Measurements from ENCODE around the gene CENPS. TPM values are rescaled to one million over a fixed set of nuclear protein-coding genes. Genes with fewer than 3 reads are reported as not detected.

CENPS gene
- total and polyA plus RNA-seq, 2 experiments from 2014 or later, result 12.6 to 34.3 TPM

DNA sequence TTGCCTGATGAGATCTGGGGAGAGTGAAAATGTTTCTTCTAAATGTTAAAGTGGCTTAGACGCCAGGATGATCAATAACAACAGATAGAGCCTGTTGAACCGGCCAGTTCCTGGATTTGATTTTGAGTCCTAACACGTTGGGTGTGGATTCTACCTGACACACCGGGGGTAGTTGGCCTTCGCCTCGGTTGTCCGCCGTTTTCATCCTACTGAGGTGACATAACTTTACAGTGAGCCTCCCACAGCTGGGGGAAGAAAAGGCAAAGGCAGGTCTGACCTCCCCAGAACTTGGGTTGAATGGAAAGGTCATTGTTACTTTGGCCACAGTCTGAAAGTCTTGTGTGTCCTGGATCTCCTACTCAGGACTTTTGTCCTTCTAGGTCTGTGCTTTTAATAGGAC, 30.2 kb upstream of the CENPS start:
- no peaks in the 10 kb centered on the region for H3K9me3 ChIP-seq (ENCODE audit: low read depth)
- no peaks in the 10 kb centered on the region for H3K27me3 ChIP-seq (replicated peaks; ENCODE audit: insufficient read depth)
- no peak for DNase-seq
- H3K9ac ChIP-seq, result peak overlapping the region; percentile 80
- peak overlapping the region; percentile 77 for H2AFZ ChIP-seq
- H3K36me3 ChIP-seq (ENCODE audit: low read depth), result peaks cover 10% of the 10 kb centered on the region; the same call in 1 of the 2 replicates
- H4K20me1 ChIP-seq (ENCODE audit: insufficient read depth), result no peaks in the 10 kb centered on the region
- H3K79me2 ChIP-seq (ENCODE audit: insufficient read depth), result peaks cover 24% of the 10 kb centered on the region
- WGBS, 2 experiments (ENCODE audit: low coverage in 1 of 2, low lambda C conversion rate in 2 of 2, missing lambda C conversion rate in 2 of 2), result 24 to 27% methylated on average over 8 of the region's 8 CpGs
- no peaks in the 10 kb centered on the region for H3K9me2 ChIP-seq (ENCODE audit: insufficient read depth)
- H3K27ac ChIP-seq, result peak overlapping the region; percentile 57
- H3K4me1 ChIP-seq (ENCODE audit: insufficient read depth), result peaks cover 38% of the 10 kb centered on the region
- peak overlapping the region; percentile 93 for H3K4me2 ChIP-seq (ENCODE audit: unreplicated experiment)
- peak overlapping the region; percentile 83 for H3K4me3 ChIP-seq
- H3F3A ChIP-seq (ENCODE audit: insufficient read depth), result peaks cover 27% of the 10 kb centered on the region
- in situ Hi-C loops (cut with MboI), result no loop called here
- TF ChIP-seq EZH2phosphoT487 (IDR thresholded peaks at IDR 0.05; ENCODE audit: insufficient read depth, low read depth) (no peak), EZH2 (IDR thresholded peaks at IDR 0.05; ENCODE audit: insufficient read depth, poor library complexity, severe bottlenecking) (no peak)

DNA sequence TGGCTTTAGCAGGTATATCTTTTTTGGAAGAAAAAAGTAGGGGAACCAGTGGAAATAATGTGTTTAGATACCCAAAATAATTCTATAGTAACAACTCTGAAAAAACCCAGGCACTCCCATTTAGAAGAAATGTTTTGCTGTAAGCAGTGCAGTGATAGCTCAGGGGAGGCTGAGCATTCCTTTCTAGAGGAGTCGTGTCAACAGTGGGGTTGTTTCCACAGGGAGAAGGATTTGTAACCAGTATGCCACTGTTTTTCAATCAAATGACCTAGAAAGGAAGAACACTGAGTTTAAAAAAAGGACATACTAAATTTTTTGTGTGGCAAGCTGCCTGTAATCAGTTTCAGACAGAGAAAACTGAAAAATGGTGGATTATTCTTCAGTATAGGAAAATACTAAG, 29.0 kb upstream of the CENPS start:
- Histone ChIP-seq H3F3A (ENCODE audit: insufficient read depth) (peaks cover 27% of the 10 kb centered on the region), H3K9me2 (ENCODE audit: insufficient read depth) (no peaks in the 10 kb centered on the region), H3K27ac (peak overlapping the region; percentile 30; the same call in 1 of the 2 replicates), H4K20me1 (ENCODE audit: insufficient read depth) (no peaks in the 10 kb centered on the region), H2AFZ (no peak overlapping the region), H3K27me3 (replicated peaks; ENCODE audit: insufficient read depth) (no peaks in the 10 kb centered on the region), H3K9ac (0 out of 2 replicates have a peak overlapping the region, but pooled peaks have one; percentile 80), H3K36me3 (ENCODE audit: low read depth) (peaks cover 14% of the 10 kb centered on the region), H3K9me3 (ENCODE audit: low read depth) (no peaks in the 10 kb centered on the region), H3K4me3 (no peak overlapping the region), H3K4me1 (ENCODE audit: insufficient read depth) (peaks cover 38% of the 10 kb centered on the region), H3K4me2 (ENCODE audit: unreplicated experiment) (peak overlapping the region; percentile 93), H3K79me2 (ENCODE audit: insufficient read depth) (peaks cover 24% of the 10 kb centered on the region)
- DNase-seq, result peak; percentile 66
- in situ Hi-C loops (cut with MboI), result no loop called here
- TF ChIP-seq EZH2 (IDR thresholded peaks at IDR 0.05; ENCODE audit: insufficient read depth, poor library complexity, severe bottlenecking) (no peak), EZH2phosphoT487 (IDR thresholded peaks at IDR 0.05; ENCODE audit: insufficient read depth, low read depth) (no peak)
- WGBS, 2 experiments (ENCODE audit: low coverage in 1 of 2, low lambda C conversion rate in 2 of 2, missing lambda C conversion rate in 2 of 2), result 44 to 59% methylated on average over 1 of the region's 1 CpG

DNA sequence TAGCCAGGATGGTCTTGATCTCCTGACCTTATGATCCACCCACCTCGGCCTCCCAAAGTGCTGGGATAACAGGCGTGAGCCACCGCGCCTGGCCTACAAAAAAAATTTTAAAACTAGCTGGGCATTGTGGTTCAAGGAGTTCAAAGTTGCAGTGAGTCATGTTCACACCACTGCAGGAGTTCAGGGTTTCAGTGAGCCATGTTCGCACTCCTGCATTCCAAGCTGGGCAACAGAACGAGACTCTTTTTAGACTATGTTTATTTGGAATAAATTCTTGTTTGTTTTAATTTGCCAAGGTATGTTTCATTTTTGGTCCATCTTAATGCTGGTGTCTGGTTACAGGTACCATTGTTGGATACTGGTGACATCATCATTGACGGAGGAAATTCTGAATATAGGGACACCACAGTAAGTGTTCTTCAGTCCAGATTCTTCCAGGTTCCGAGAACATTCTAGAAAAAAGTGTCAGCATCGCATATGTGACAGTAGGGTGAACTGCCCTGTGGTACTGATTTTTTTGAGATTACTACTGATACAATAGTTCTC, 27.4 kb upstream of the CENPS start:
- H3K4me3 ChIP-seq, result no peak overlapping the region
- in situ Hi-C loops (cut with MboI), result no loop called here
- peak overlapping the region; percentile 62 for H3K27ac ChIP-seq
- no peak overlapping the region for H3K9ac ChIP-seq
- DNase-seq, result peak; percentile 25
- H3K9me3 ChIP-seq (ENCODE audit: low read depth), result no peaks in the 10 kb centered on the region
- no peak overlapping the region for H3K4me2 ChIP-seq (ENCODE audit: unreplicated experiment)
- 97 to 99% methylated on average over 9 of the region's 9 CpGs for whole genome bisulfite sequencing, 2 experiments (ENCODE audit: low coverage in 1 of 2, low lambda C conversion rate in 2 of 2, missing lambda C conversion rate in 2 of 2)
- no peak overlapping the region for H2AFZ ChIP-seq
- H3K27me3 ChIP-seq (replicated peaks; ENCODE audit: insufficient read depth), result no peaks in the 10 kb centered on the region
- peaks cover 24% of the 10 kb centered on the region for H3K79me2 ChIP-seq (ENCODE audit: insufficient read depth)
- no peaks in the 10 kb centered on the region for H3K9me2 ChIP-seq (ENCODE audit: insufficient read depth)
- no peak for TF ChIP-seq EZH2phosphoT487 (IDR thresholded peaks at IDR 0.05; ENCODE audit: insufficient read depth, low read depth)
- no peak for TF ChIP-seq EZH2 (IDR thresholded peaks at IDR 0.05; ENCODE audit: insufficient read depth, poor library complexity, severe bottlenecking)
- peaks cover 19% of the 10 kb centered on the region for H3K36me3 ChIP-seq (ENCODE audit: low read depth)
- peaks cover 38% of the 10 kb centered on the region for H3K4me1 ChIP-seq (ENCODE audit: insufficient read depth)
- no peaks in the 10 kb centered on the region for H4K20me1 ChIP-seq (ENCODE audit: insufficient read depth)
- peaks cover 27% of the 10 kb centered on the region for H3F3A ChIP-seq (ENCODE audit: insufficient read depth)

DNA sequence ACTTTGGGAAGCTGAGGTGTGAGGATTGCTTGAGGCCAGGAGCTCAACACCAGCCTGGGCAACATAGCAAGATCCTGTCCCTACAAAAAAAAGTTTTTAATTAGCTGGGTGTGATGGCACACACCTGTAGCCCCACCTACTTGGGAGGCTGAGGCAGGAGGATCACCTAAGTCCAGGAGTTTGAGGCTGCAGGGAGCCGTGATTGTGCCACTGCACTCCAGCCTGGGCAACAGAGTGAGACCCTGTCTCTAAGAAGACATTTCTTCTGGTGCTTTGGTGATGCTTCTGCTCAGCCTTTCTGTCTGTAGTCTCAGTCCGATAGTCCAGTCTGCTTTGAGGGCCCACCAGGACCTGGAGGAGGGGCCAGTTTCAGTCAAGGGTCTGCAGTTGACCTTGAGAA, 23.0 kb upstream of the CENPS start:
- 0 out of 2 replicates have a peak, but pooled peaks cover under 1% of the 10 kb centered on the region for H3K79me2 ChIP-seq (ENCODE audit: insufficient read depth)
- TF ChIP-seq EZH2 (IDR thresholded peaks at IDR 0.05; ENCODE audit: insufficient read depth, poor library complexity, severe bottlenecking) (no peak), EZH2phosphoT487 (IDR thresholded peaks at IDR 0.05; ENCODE audit: insufficient read depth, low read depth) (no peak)
- H3K27me3 ChIP-seq (replicated peaks; ENCODE audit: insufficient read depth), result no peaks in the 10 kb centered on the region
- no peak overlapping the region for H3K27ac ChIP-seq
- H3K36me3 ChIP-seq (ENCODE audit: low read depth), result peaks cover 39% of the 10 kb centered on the region
- WGBS, 2 experiments (ENCODE audit: low coverage in 1 of 2, low lambda C conversion rate in 2 of 2, missing lambda C conversion rate in 2 of 2), result 100% methylated on average over 2 of the region's 2 CpGs
- H3K4me3 ChIP-seq, result no peak overlapping the region
- in situ Hi-C loops (cut with MboI), result no loop called here
- H3K4me1 ChIP-seq (ENCODE audit: insufficient read depth), result peaks cover 14% of the 10 kb centered on the region
- no peak overlapping the region for H3K4me2 ChIP-seq (ENCODE audit: unreplicated experiment)
- H3F3A ChIP-seq (ENCODE audit: insufficient read depth), result peaks cover 12% of the 10 kb centered on the region; the same call in 1 of the 2 replicates
- no peaks in the 10 kb centered on the region for H3K9me3 ChIP-seq (ENCODE audit: low read depth)
- no peak overlapping the region for H2AFZ ChIP-seq
- no peak overlapping the region for H3K9ac ChIP-seq
- H4K20me1 ChIP-seq (ENCODE audit: insufficient read depth), result no peaks in the 10 kb centered on the region
- no peak for DNase-seq
- H3K9me2 ChIP-seq (ENCODE audit: insufficient read depth), result no peaks in the 10 kb centered on the region
